Activated CD8-positive, alpha-beta memory T cell treated with anti-CD3 and anti-CD28 coated beads for 4 hours (primary cell): ENCODE results near the gene SUSD6.

Experiments
- DNase-seq, 2 donors: peaks; one replicate each; pipeline ENCODE4 v3.0.0-alpha.2; 2020; ENCODE audit warnings: low read depth in 2 of 2

Gene SUSD6

DNA sequence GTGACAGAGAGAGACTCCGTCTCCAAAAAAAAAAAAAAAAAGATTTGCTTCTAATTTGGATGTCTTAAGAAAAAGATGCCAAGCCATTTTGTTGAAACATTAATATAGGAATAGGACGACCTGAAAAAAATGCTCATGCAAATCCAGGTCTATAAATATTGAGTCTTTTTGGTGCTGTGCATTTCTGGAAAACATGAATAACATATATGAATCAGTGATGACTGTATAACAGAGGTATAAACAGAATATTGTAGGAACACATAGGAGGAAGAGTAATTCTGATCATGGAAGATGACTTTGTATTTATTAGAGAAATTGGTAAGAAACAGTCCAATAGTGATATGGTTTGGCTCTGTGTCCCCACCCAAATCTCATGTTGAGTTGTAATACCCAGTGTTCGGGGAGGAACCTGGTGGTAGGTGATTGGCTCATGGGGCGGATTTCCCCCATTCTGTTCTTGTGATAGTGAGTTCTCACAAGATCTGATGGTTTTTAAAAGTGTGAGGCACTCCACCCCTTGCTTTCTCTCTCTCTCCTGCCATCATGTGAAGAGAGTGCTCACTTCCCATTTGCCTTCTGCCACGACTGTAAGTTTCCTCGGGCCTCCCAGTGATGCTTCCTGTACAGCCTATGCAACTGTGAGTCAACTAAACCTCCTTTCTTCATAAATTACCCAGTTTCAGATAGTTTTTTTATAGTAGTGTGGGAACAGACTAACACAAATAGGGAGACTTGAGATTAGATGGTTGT, 152.5 kb downstream of the SUSD6 start:
- DNase-seq = no peak
